Panc1 (cell line): ENCODE data around the gene TULP1. TPM values are rescaled to one million over a fixed set of nuclear protein-coding genes. Genes with fewer than 3 reads are reported as not detected.

Source experiments
- ATAC-seq: fragments of 200-7000 bp; cut with Tn5 transposase; 2 replicates; pipeline ENCODE4 v1.9.1; 2020; ENCODE audit warnings: mild to moderate bottlenecking, moderate library complexity
- BruUV-seq: library from RNA; stranded (reverse); fragments of 400-500 nt; replicated peaks from 2 replicates; lab custom pipeline; 2021; lab: Mats Ljungman, UMichigan
- CTCF ChIA-PET: fragments of 300-600 bp; sonication (Branson Sonifier 250); formaldehyde crosslinking; loops from one replicate; lab custom pipeline; 2022; ENCODE audit warnings: antibody characterized with exemption; lab: Charles Lee
- POLR2A ChIA-PET: fragments of 300-600 bp; sonication (Branson Sonifier 250); formaldehyde crosslinking; loops from one replicate; lab custom pipeline; 2022; ENCODE audit warnings: antibody characterized with exemption; lab: Charles Lee
- DNase-seq: peaks from one replicate; pipeline ENCODE4 v3.0.0-alpha.2; 2010; ENCODE audit warnings: low read depth, low spot score
- H3K27ac ChIP-seq: 2 replicates; pipeline ENCODE4 v1.5.1; 2011; ENCODE audit warnings: mild to moderate bottlenecking, low read length, inconsistent platforms
- H3K27me3 ChIP-seq: fragments of 200-500 bp; sonication (Bioruptor generic); 2 replicates; pipeline ENCODE4 v1.6.0; 2014; ENCODE audit warnings: low read length, inconsistent platforms; ENCODE audit not compliant: control insufficient read depth, insufficient read depth
- H3K36me3 ChIP-seq: fragments of 200-500 bp; sonication (Bioruptor generic); 2 replicates; pipeline ENCODE4 v1.5.1; 2014; ENCODE audit warnings: inconsistent platforms, mild to moderate bottlenecking, low read length, moderate library complexity; ENCODE audit not compliant: control insufficient read depth, insufficient read depth
- H3K4me1 ChIP-seq: 2 replicates; pipeline ENCODE4 v1.5.1; 2011; ENCODE audit warnings: inconsistent platforms, mild to moderate bottlenecking, low read length, moderate library complexity; ENCODE audit not compliant: control insufficient read depth, insufficient read depth
- H3K4me3 ChIP-seq, 2 experiments: 2 replicates each; pipeline ENCODE4 v1.5.1; 2011 to 2012; ENCODE audit warnings: low read depth in 2 of 2, low read length in 2 of 2, mild to moderate bottlenecking in 2 of 2, inconsistent platforms in 1 of 2, moderate library complexity in 1 of 2
- H3K9me3 ChIP-seq: fragments of 200-500 bp; sonication (Bioruptor generic); 2 replicates; pipeline ENCODE4 v1.5.1; 2014; ENCODE audit warnings: low read depth, mild to moderate bottlenecking, inconsistent platforms, low read length, moderate library complexity; ENCODE audit not compliant: control insufficient read depth, insufficient read depth
- CTCF ChIP-seq: fragments of 450-650 bp; IDR thresholded peaks from 2 replicates; pipeline ENCODE4 v1.5.1; 2017; ENCODE audit warnings: mild to moderate bottlenecking
- POLR2AphosphoS5 ChIP-seq: IDR thresholded peaks from 2 replicates; pipeline ENCODE4 v1.6.1; 2012; ENCODE audit warnings: mild to moderate bottlenecking, low read depth, low read length, moderate library complexity
- REST ChIP-seq, 2 experiments: IDR thresholded peaks; 2 replicates each; pipeline ENCODE4 v1.6.1; 2011 to 2012; ENCODE audit warnings: low read depth in 2 of 2, control low read depth in 1 of 2, low read length in 1 of 2, mild to moderate bottlenecking in 1 of 2, moderate library complexity in 1 of 2; ENCODE audit not compliant: insufficient read depth in 1 of 2
- SIN3A ChIP-seq: IDR thresholded peaks from 2 replicates; pipeline ENCODE4 v1.6.1; 2012; ENCODE audit warnings: low read depth, mild to moderate bottlenecking, low read length, moderate library complexity, borderline replicate concordance; ENCODE audit not compliant: insufficient read depth
- TCF7L2 ChIP-seq: IDR thresholded peaks from 2 replicates; pipeline ENCODE4 v1.6.1; 2011; ENCODE audit warnings: mild to moderate bottlenecking, low read depth, low read length, inconsistent platforms
- in situ Hi-C: cut with HindIII; loops from 2 replicates; pipeline ENCODE4 v1.10.0; 2016; ENCODE audit warnings: low sequenced_read_pairs, low pct_unique_long_range_greater_than_20kb
- intact Hi-C: fragments of 100-400 bp; cut with micrococcal nuclease; formaldehyde crosslinking; loops from one replicate; pipeline ENCODE4 v1.10.0; 2022; ENCODE audit not compliant: unreplicated experiment
- total RNA-seq: library from RNA; stranded (reverse); gene quantifications from one replicate; pipeline ENCODE4 v1.2.1, GENCODE V29; 2021; ENCODE audit not compliant: unreplicated experiment

Gene TULP1
- total RNA-seq, 1 experiment from 2014 or later: not detected

DNA sequence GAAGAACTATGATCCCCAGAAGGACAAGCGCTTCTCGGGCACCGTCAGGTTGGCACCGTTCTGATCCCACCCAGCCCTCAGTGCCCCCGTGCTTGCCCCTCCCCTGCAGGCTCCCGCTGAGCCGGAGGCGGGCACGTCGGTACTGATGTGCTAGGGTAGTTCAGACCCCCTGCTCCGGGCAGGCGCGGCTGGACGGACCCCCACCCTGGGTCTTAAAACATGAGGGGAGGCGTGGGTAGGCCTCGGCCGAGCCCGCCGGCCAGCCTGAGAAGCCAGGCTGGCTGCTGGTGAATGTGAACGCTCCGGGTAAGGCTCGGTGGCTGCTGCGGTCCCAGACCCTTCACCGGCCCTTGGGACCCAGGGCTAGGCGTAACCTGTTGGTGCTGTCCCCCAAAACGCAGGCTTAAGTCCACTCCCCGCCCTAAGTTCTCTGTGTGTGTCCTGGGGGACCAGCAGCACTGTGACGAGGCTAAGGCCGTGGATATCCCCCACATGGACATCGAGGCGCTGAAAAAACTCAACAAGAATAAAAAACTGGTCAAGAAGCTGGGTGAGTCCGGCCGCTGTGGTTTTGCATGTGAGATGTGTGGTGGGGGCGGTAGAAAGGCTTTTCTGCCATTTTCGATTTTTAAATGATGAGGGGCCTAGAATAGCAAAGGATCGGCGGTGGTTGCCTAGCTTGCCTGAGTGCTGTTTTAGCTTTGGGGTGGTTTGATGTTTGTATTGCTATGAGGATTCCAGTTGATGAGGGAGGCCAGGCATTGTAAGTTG, 43.5 kb downstream of the TULP1 start:
- Histone ChIP-seq H3K9me3 (no peaks in the 10 kb centered on the region), H3K27me3 (no peaks in the 10 kb centered on the region), H3K36me3 (peaks cover 30% of the 10 kb centered on the region), H3K4me1 (peaks cover 42% of the 10 kb centered on the region), H3K4me3 (peak overlapping the region; percentile 95), H3K27ac (peak overlapping the region; percentile 85)
- peak; percentile 0; the same call in 1 of the 2 replicates for ATAC-seq
- no peak for DNase-seq
- POLR2A ChIA-PET: interaction anchor here (0.6 kb wide), 1 partner anchor 44 kb away, joined by 18 read pairs; no protein-coding TSS in a partner anchor
- no TSS peak for BruUV-seq
- CTCF ChIA-PET: no interaction called here
- in situ Hi-C loops (no loop called here), intact Hi-C loops (no loop called here)
- TF ChIP-seq TCF7L2: no peak
- no peak; the same call in 1 of the 2 replicates for TF ChIP-seq SIN3A
- TF ChIP-seq POLR2AphosphoS5: no peak
- TF ChIP-seq REST (IDR thresholded peaks at IDR 0.05; ENCODE audit: insufficient read depth in 1 of 2, low read depth in 2 of 2, low read length in 1 of 2): no peak
- TF ChIP-seq CTCF: no peak

- no TSS peak for BruUV-seq
- DNase-seq (peak; percentile 87), ATAC-seq (peak; percentile 90)
- in situ Hi-C loops: no loop called here
- POLR2A ChIA-PET: interaction anchor here (0.6 kb wide), 1 partner anchor 27 kb away, joined by 3 read pairs; no protein-coding TSS in a partner anchor
- peak within 1 kb of the TSS; percentile 95 for H3K4me3 ChIP-seq
- CTCF ChIA-PET: no interaction called here
- peaks cover 30% of the 10 kb centered on the region for H3K36me3 ChIP-seq
- no peaks in the 10 kb centered on the region for H3K9me3 ChIP-seq
- intact Hi-C loops: no loop called here
- peak; percentile 100 for TF ChIP-seq POLR2AphosphoS5
- TF ChIP-seq CTCF: peak; percentile 99
- TF ChIP-seq SIN3A: peak; percentile 96
- TF ChIP-seq TCF7L2: no peak
- peak in 1 of 2 experiments; percentile 74; a peak in 1 of 4 replicates for TF ChIP-seq REST (IDR thresholded peaks at IDR 0.05; ENCODE audit: insufficient read depth in 1 of 2, low read depth in 2 of 2, low read length in 1 of 2)
- peaks cover 37% of the 10 kb centered on the region for H3K4me1 ChIP-seq
- peak within 1 kb of the TSS; percentile 85 for H3K27ac ChIP-seq
- no peaks in the 10 kb centered on the region for H3K27me3 ChIP-seq
Measured at GRCh38 chr6:35468181-35468979, 44.3 kb downstream of the TULP1 start, which contains the start of gene RPL10A. TSS of gene RPL10A (plus strand) at chr6:35468401. CDS start at chr6:35468435, 34 bp downstream.
